ENCODE results near the gene ACBD7.

The ACBD7 gene

DNA sequence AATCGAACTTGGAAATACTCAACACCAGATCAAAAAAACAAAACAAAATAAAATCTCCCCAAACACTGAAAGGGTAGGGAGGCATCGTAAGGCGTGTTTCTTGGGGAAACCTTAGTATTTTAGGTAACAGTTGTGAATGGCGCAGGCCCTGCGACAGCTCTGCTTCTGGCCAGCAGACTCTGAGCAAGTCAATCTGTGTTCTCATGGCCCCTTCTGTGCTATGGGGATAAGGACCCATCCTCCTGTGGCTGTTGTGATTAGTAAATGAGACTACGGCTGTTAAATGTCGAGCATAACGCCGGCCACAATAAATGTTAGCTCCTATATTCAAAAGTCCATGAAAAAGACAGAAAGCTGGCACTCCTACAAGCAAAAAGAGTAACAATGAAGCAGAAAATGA is 35.6 kb upstream of the ACBD7 start:
- CTCF ChIA-PET = interaction anchor here (0.7 to 2.3 kb wide), 6 partner anchors 10 to 247 kb away, joined by 3 to 5 read pairs (median 3); partner anchors contain the start of gene FAM171A1
- no peak for TF ChIP-seq CTCF (IDR thresholded peaks at IDR 0.05; ENCODE audit: insufficient read depth, low read length, missing control alignments)
- no peak for DNase-seq (ENCODE audit: low read depth, low spot score)
- no peak overlapping the region for H3K4me3 ChIP-seq (ENCODE audit: low read depth, low read length)
- POLR2A ChIA-PET = no interaction called here

GRCh38 chr10:15123749-15124184 is 35.2 kb upstream of the ACBD7 start:
- no peak for TF ChIP-seq CTCF (IDR thresholded peaks at IDR 0.05; ENCODE audit: insufficient read depth, low read length, missing control alignments)
- POLR2A ChIA-PET = interaction anchor here (0.5 to 0.6 kb wide), 2 partner anchors 14 to 24 kb away, joined by 3 read pairs; no protein-coding TSS in a partner anchor
- DNase-seq (ENCODE audit: low read depth, low spot score) = peak; percentile 81
- no peak overlapping the region for H3K4me3 ChIP-seq (ENCODE audit: low read depth, low read length)
- CTCF ChIA-PET = interaction anchor here (0.7 to 2.6 kb wide), 8 partner anchors 10 to 247 kb away, joined by 3 to 14 read pairs (median 4); partner anchors contain the start of gene FAM171A1

DNA sequence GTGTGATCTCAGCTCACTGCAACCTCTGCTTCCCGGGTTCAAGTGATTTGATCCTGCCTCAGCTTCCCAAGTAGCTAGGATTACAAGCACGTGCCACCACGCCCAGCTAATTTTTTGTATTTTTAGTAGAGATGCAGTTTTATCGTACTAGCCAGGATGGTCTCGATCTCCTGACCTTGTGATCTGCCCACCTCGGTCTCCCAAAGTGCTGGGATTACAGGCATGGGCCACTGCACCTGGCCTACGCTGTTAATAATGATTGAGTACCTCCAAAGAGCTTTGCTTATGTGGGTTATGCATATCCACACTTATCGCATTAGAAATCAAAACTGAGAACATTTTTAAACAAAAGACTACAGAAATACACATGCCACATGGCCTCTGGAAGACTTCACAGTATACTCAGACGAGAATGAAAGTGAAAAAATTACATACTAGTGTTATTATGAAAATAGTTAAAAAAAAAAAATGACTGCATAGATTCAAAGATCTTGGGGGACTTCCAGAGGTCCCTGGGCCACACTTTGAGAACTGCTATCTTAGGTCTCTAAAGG is 34.0 kb upstream of the ACBD7 start:
- no peak for DNase-seq (ENCODE audit: low read depth, low spot score)
- TF ChIP-seq CTCF (IDR thresholded peaks at IDR 0.05; ENCODE audit: insufficient read depth, low read length, missing control alignments) = no peak
- CTCF ChIA-PET = interaction anchor here (0.7 to 2.6 kb wide), 3 partner anchors 16 to 1453 kb away, joined by 3 to 14 read pairs (median 7); no protein-coding TSS in a partner anchor
- POLR2A ChIA-PET = no interaction called here
- H3K4me3 ChIP-seq (ENCODE audit: low read depth, low read length) = no peak overlapping the region

DNA sequence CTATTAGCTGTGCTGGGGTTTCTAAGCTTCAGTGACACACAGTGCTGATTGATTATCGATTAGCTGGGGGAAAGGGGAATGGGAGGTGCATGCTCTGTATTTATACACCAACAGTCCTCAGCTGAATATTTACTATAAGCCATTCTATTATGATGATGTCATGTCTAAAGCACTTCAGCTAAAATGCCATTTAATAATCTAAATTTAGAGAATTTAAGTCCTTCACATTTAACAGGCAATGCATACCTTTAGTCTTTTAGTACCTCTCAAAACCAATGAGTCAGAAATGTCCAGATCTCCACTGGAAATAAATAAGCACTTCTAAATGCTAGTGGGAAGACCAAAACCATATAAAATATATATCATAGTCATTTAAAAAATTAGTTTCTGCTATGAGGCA is 33.1 kb upstream of the ACBD7 start:
- no peak overlapping the region for H3K4me3 ChIP-seq (ENCODE audit: low read depth, low read length)
- ChIA-PET POLR2A (no interaction called here), CTCF (interaction anchor here (2.6 kb wide), 1 partner anchor 15 kb away, joined by 14 read pairs; no protein-coding TSS in a partner anchor)
- no peak for TF ChIP-seq CTCF (IDR thresholded peaks at IDR 0.05; ENCODE audit: insufficient read depth, low read length, missing control alignments)
- DNase-seq (ENCODE audit: low read depth, low spot score) = no peak

- POLR2A ChIA-PET = no interaction called here
- TF ChIP-seq CTCF (IDR thresholded peaks at IDR 0.05; ENCODE audit: insufficient read depth, low read length, missing control alignments) = no peak
- DNase-seq (ENCODE audit: low read depth, low spot score) = no peak
- no peak overlapping the region for H3K4me3 ChIP-seq (ENCODE audit: low read depth, low read length)
- CTCF ChIA-PET = no interaction called here
Observed at GRCh38 chr10:15120523-15120922, 31.9 kb upstream of the ACBD7 start.

DNA sequence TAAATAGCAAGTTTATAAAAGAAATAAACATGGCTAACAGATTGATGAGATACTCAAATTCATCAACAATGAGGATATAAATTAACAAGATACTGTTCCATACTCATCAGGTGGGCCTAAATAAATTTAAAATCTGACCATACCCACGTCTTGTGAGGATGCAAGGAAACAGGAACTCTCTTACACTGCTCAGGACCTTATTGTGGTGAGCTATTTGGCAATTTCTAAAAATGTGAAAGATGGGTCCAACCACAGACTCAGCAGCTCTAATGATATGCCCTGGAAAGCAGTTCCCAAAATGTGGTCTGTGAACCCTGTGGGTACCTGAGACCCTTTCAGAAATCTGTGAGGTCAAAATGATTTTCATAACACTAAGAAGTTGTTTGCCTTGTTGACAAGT is 30.0 kb upstream of the ACBD7 start:
- POLR2A ChIA-PET = no interaction called here

More for the DNA sequence above, 30.0 kb upstream of the ACBD7 start:
- CTCF ChIA-PET = interaction anchor here (2.8 kb wide), 1 partner anchor 16 kb away, joined by 7 read pairs; no protein-coding TSS in a partner anchor
- DNase-seq (ENCODE audit: low read depth, low spot score) = no peak
- H3K4me3 ChIP-seq (ENCODE audit: low read depth, low read length) = no peak overlapping the region
- TF ChIP-seq CTCF (IDR thresholded peaks at IDR 0.05; ENCODE audit: insufficient read depth, low read length, missing control alignments) = no peak

Data from AG04449 (cell line).